RPMI7951 (cell line): ENCODE measurements around the gene NKX6-2. TPM values are rescaled to one million over a fixed set of nuclear protein-coding genes. Genes with fewer than 3 reads are reported as not detected.
"Not testable (repeated sequence)": the region's sequence is repeated elsewhere in the genome, so short reads cannot be mapped to it uniquely, and the experiment has no call there.

Experiments used
- DNase-seq: peaks from one replicate; pipeline ENCODE4 v3.0.0-alpha.2; 2012; ENCODE audit warnings: low read depth
- total RNA-seq: library from RNA; depleted of rRNA; stranded (reverse); fragments of >200 nt; shearing (Covaris generic); gene quantifications from 2 replicates; pipeline ENCODE4 v1.2.3, GENCODE V29; 2014

Gene NKX6-2
- total RNA-seq, 1 experiment from 2014 or later: not detected

DNA sequence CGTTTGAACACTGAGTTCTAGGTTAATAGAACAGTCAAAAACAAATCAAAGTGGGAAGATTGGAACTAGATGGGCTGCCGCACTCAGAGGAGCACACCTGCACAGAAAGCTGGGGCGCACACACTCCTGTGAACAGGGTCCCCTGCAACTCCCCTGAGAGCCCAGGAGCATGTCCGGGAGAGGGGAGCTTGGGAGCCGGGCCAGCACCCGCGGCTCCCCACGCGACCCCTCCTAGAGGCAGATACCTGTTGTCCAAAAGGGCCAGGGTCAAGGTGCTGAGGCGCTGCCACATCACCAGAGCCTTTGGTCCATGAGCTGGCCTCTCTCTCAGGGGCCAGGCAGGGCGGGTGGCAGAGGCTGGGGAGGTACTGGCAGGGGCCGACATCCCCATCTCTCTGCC, 5.6 kb downstream of the NKX6-2 start:
- no peak for DNase-seq

DNA sequence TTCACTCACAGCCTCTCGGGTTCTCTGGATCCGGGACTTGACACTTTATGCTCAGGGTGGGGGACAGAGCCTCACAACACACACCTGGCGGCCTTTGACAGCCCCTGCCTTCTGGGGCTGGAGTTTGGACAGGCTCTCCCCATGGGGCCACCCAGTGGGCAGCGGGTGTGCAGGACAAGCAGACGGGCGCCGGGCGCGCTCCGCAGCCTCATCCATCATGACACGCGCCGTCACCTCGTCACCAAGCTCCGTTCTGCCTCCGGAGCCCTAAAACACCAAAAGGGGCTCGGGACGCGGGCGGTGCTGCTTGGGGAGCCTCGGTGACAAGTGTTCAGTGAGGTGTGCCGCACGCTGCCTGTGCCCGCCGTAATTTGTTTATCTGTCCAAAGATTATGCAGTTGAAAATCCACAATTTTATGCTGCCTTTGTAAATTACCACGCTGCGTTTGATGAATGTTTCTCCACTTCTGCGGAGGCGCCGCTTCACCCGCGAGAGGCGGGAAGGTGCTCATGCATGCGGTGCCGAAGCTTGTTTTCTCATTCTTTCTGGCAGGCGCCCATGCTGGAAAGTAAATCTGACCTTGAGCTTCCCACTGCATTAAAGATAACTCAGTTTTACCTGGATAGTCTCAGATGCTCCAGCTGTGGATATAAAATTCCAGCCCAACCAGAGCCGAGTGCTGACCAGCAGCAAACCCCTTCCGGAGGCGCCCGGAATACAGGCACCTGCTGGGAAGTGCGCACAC, 6.2 kb downstream of the NKX6-2 start:
- no peak for DNase-seq

DNA sequence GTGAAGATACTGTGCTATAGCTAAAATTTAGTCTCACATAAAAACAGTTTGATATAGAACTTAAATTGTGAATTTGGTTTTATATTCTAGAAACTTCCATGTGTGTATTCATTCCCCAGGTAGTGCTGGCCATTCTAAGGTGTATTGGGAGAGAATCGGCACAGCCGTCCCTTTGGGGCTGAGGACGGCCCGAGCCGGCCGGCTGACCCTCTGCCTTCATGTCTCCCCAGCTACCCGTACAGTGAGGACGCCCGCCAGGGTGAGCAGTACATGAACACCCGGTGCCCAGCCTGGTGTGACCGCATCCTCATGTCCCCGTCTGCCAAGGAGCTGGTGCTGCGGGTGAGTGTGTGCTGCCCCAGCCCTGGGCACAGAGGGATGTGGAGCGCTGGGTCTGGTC, 8.5 kb downstream of the NKX6-2 start:
- no peak for DNase-seq

DNA sequence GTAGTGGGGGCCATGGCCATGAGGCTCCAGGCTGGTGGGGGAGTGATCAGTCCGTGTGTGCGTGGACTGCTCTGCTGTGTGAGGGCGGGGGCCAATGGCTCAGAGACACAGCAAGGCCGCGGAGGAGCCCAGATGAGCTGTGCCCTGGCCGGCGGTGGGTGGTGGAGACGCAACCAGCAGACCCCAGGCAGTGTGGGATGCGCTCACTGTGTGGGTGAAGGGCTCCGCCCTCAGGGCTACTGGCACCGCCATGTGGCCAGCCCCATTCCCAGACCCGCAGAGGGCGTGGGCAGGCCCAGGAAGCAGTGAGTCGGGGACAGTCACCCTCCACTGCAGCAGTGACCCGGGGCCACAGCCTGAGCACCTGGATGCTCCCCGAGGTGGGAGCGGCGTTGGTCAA, 9.1 kb downstream of the NKX6-2 start:
- DNase-seq: no peak

DNA sequence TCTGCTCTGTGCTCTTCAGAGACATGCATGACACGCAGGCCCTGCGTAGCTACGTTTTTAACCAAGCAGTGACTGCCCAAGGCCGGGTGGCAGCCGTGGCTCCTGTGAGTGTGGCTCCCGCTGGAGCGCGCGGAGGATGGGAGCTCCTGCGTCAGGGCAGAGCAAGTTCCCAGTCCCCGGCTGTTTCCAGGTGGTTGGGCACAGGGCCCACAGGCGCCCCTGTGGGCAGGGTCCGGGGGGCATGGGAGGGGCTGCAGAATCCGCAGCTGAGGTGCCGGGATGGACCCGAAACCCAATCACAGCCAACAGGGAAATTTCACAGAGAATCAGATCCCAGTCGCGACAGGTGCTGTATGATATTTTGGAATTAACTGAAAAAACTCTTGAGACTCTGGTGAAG, 9.8 kb downstream of the NKX6-2 start:
- no peak for DNase-seq

DNA sequence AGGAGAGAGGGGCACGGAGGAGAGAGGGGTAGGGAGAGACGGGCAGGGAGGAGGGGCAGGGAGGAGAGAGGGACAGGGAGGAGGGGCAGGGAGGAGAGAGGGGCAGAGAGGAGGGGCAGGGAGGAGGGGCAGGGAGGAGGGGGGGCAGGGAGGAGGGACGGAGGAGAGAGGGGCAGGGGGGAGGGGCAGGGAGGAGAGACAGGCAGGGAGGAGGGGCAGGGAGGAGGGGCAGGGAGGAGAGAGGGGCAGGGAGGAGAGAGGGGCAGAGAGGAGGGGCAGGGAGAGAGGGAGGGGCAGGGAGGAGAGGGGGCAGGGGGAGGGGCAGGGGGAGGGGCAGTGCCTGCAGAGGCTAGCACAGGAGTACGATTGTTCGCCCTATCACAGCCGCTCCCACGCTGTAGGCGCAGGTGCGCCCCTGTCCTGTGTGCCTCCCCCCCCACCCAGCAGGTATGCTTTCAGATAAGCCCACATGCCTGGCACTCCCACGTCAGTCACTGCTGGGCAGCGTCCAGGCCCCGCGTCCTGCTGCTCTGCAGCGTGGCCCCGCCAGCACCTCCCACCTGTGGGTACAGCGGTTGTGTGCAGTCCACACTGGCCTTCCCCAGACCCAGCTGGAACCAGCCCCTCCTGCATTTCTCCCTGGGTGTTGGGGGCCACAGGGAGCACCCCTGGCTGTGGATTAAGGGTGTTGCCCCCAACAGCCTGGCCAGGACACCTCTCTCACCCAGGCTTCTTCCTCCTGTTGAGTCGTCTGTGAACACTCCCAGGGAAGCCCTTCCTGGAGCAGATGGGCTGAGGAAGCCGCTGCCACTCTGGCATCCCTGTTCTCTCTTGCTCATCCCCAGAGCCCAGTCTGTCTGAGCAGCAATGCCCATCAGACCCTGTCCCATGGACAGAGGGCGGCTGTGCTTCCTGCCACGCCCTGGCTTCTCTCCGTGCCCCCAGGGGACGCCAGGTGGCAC, 10.8 kb downstream of the NKX6-2 start:
- DNase-seq: no peak

DNA sequence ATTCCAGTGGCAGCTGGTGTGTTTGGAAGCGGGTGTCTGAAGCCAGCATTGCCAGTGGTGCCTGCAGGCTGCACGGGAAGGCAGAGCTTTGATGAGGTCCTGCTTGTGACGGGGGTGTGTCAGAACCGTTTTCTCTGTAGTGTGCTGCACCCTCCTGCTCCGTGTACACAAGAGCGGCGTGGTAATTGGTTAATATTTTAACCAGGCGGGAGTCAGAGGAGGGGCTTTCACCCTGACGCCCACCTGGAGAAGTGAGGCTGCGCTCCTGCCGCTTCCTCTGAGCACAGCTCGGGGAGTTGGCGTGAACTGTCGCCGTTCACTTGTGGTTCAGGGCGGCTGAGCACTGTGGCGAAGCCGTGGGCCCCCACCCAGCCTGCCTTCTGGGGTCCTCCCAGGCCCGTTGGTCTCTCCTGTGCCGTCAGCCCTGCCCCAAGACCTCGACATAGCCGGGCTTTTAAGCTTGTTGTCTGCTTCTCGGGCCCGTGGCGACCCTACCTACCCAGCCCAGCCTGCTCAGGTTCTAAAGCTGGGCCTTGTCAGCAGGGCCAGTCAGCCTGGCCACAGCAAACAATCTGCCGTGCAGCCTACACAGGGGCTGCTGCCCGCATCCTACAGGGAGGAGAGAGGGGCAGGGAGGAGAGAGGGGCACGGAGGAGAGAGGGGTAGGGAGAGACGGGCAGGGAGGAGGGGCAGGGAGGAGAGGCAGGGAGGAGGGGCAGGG, 11.6 kb downstream of the NKX6-2 start:
- DNase-seq: no peak

DNA sequence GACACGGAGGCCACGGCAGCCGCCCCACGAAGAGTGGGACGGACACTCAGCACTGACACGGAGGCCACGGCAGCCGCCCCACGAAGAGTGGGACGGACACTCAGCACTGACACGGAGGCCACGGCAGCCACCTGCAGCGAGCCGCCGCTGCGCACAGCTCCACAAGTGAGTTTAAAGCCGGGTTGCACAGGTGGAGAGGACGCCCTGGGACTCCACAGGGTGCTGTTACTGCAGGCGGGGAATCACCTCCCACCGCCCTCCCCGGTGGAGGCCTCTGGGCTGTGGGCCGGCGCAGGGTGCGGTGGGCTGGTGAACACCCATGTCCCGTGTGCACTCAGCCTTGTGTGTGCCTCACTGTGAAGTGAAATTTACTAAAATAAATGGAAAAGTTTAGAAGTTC, 13.1 kb downstream of the NKX6-2 start:
- not testable (repeated sequence) for DNase-seq

DNA sequence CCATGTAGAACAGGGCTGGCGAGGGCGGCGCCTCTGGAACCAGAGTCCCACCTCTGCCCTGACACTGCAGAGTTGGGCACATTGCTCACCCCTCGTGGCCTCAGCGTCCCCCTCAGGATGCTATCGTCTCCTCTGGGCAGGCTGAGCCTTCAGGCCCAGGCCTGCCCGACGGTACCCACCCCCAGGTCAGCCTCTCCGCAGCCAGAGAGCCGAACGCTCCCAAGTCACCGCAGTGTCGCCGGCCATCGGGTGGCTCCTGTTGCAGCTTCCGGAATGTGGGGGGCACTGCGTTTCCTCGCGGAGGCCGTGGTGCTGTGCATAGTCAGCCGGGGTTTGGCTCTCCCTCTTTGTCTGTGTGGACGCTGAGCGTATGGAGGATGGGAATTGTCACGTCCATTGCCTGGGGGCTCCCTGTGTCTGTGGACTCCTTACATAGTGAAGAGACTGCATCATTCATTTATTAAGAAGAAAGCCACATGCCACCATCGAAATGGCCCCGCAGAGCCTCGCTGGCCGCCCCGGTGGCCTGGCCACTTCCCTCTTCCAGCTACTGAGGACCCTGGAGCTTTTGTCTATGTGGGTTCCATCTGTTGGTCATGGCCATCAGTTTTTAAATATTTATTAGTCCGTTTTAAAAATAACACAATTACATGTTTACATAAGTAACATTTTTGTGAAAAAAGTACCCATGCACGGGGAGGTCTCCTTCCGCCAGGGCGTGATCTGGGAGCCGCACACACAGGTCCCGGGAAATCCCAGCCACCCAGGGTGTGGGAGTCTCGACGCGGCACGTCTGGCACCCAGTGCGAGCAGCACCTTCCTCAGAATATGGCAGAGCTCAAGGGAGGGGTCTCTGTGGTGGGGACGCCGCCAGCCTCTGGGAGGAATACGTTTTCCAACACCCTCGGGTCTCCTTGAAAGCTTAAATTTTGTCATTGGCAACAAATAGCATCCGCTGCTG, 15.6 kb downstream of the NKX6-2 start:
- no peak for DNase-seq

DNA sequence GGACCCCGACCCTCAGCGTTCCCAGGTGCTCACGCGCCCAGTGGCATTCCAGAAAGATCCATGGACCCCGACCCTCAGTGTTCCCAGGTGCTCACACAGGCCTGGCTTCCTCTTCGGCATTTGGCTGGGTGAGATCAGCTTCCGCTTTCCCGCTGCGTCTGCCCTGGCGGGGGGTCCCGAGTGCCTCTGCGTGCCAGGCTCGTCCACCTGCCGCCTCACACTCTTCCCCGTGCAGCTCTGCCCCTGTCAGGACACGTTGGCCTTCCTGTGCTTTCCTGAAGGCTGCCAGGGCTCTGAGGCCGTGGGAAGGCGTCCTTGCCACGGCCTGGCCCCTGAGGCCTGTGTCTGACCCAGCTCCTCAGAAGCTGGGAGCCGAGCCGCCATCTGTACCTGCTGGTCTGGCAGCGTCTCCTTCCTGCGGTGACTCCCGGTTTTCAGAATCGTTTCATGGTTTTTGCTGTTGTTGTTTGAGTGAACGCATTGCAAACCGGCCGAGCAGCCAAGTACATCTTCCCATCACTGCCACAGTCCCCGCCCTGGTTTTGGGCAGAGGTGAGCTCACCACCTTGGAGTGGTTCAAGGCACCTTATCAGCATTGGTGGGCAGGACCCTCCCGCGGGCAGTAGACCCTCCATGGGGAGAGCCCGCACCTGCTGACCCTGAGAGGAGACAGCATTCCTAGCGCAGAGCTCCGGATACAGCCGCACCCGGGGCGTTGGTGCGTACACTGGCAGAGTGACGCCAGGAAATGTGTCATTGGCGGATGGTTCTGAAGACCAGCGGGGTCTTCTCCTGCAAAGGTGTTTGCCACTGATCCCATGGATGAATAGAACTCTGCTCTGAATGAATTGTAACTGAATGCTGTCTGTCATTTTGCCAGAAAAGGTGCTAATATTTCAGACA, 17.4 kb downstream of the NKX6-2 start:
- DNase-seq: no peak

DNA sequence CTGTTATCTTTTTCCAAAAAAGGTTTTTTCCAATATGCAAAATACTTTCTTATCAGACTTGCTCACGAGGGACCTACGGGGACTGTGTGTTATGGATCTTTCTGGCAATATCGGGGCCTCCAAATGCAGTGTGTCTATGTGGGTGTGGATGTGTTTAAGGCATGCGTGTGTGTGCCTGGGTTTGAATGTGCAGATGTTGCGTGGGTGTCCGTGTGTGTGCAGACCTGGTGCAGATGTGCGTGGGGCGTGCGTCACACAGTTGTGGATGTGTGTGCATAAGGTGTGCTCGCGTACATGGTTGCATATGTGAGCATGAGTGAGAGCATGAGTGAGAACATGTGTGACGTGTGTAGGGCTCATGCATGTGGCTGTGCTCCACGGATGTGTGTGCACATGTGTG, 19.7 kb downstream of the NKX6-2 start:
- no peak for DNase-seq

DNA sequence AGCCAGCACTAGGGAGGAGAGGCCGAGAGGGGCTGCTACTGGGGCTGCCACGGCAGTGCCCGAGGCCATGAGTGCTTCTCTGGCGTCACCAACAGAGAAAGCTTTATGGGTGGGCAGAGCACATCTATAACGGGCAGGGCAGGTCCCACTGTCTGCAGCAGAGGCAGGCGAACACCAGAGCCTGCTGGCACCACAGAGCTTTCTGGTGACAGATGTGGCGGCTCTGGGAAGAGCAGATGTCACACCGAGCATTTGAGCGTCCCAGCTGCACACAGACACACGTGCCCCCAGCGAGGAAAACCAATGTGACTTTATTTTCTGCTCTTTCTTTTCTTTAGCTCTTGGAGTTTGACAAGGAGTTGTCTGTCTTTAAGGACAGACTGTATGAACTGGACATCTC, 20.5 kb downstream of the NKX6-2 start:
- no peak for DNase-seq

DNA sequence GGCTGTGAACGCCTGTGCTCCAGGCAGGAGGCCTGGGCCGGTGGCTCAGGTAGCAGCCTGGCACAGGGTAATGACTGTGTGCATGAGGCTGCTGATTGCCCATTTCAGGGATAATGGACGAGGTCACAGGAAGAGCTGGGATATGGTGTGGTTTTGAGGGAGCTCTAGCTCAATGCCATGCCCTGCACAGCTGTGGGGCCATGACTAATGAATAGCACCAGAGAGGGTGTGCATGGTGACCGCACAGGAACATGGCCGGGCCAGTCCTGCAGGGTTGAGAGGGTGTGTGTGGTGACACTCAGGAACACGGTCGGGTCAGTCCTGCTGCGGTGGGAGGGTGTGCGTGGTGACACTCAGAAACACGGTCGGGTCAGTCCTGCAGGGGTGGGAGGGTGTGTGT, 21.8 kb downstream of the NKX6-2 start:
- peak; percentile 25 for DNase-seq

DNA sequence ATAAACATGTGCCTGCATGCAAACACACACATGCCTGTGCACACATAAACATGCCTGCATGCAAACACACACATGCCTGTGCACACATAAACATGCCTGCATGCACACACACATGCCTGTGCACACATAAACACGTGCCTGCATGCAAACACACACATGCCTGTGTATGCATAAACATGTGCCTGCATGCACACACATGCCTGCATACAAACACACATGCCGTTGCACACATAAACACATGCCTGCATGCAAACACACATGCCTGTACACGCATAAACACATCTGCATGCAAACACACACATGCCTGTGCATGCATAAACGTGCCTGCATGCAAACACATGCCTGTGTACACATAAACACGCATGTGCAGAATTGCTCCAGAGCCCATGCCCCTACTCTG, 22.4 kb downstream of the NKX6-2 start:
- no peak for DNase-seq

DNA sequence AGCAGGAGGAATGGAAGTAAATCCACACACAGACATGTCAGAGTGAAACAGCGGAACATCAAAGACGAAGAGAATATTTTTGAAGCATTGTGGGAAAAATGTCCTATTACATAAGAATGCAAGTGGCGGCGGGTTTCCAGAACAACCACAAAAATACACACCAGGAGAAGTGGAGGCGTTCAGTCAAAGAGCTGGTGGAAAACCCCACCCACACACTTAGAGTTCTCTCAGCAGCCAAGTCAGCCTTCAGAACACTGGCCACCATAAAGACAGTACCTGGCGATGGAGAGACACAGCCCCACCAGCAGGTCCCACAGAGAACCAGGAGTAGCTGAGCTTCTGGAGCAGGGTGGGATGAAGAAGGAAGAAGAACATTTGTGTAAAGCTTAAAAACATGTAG, 23.7 kb downstream of the NKX6-2 start:
- no peak for DNase-seq

DNA sequence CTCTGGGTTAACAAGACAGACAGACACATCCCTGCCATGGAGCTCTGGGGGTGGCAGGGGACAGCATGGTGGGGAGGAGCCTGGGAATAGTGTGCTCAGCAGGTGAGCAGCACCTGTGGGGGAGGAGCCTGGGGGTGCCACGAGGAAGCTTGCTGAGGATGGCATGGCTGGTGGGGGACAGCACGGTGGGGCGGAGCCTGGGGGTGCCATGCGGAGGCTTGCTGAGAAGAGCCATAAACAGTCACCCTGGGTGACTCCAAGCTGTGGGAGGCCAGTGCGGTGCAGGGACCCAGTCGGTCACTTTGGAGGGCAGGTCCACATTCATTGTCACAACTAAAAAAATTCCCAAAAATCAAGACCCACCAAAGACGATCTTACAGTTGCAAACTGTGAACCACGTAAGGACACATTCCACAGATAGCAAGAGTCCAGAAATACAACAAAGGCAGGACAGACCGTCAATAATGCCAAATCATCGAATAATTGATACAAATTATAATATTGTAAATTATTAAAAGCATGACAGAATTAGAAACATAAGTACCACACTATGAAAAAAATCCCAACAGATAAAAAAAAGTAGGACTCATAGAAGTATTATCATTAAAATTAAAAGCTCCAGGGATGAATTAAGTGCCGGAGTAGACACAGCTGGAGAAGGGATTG, 24.4 kb downstream of the NKX6-2 start:
- no peak for DNase-seq

DNA sequence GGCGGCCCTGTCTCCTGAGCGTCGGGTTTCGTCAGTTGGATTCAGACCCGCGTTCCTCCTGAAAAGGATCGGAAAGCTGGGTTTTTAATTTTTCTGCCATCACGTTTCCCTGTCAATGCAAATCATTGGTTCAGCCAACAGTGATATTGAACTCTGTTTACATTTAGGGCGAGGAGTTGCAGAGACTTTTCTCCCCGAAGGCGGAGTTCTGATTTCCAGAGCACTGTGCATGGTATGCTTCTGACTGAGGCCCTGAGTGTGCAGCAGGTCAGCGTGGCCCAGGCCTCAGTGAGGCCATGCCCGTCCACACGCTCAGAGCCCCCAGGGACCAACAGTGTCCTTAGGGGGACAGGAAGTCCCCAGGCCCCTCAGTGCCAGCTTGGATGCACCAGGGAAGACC, 27.1 kb downstream of the NKX6-2 start:
- no peak for DNase-seq

DNA sequence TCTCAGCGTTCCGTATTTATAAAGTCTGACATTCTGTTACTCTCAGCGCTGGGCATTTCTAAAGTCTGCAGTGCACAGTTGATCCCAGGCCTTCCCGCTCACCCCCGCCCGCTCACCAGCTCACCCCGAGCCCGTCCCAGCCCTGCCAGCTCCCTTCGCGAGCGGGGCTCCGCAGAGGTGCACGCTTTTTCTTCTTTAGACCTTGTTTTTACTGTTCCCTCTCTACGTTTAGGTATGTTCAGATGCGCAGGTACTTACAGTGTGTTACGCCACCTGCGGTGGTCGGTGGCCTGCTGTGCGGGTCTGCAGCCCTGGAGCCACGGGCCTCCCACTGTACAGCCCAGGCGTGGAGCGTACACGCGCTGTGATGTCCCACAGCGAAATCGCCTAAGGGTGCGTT, 28.8 kb downstream of the NKX6-2 start:
- DNase-seq: no peak

DNA sequence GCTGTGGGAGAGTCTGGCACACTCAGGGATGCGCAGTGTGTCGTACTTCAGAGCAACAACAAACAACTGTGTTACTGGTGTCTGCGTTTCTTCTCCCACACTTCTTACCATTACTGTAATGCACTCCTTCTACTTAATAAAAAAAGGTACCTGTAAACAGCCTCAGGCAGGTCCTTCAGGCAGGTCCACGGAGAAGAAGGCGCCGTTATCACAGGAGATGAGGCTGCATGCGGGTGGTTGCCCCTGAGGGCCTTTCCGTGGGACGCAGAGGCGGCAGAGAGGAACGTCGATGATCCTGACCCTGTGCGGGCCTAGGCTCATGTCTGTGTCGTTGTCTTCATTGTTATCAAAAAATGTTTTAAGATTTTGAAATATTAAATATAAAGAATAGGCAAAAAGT, 29.4 kb downstream of the NKX6-2 start:
- no peak for DNase-seq
